HG02678 (cell line): ENCODE measurements around the gene FOXI1.

ENCODE experiments used
- ATAC-seq: cut with Tn5 transposase; IDR thresholded peaks from one replicate; pipeline ENCODE4 v1.9.1; 2021; ENCODE audit warnings: mild to moderate bottlenecking, moderate library complexity; ENCODE audit not compliant: unreplicated experiment

Gene FOXI1

GRCh38 chr5:170148430-170149205 lies 42.9 kb downstream of the FOXI1 start:
- no peak for ATAC-seq

- ATAC-seq, result no peak
Measured at GRCh38 chr5:170149206-170149515, 43.5 kb downstream of the FOXI1 start.

- no peak for ATAC-seq
Measured at GRCh38 chr5:170150713-170151096, 45.0 kb downstream of the FOXI1 start.

GRCh38 chr5:170151097-170151831 lies 45.6 kb downstream of the FOXI1 start:
- ATAC-seq, result peak; percentile 66

GRCh38 chr5:170152767-170153166 lies 47.1 kb downstream of the FOXI1 start:
- no peak for ATAC-seq

- no peak for ATAC-seq
Measured at GRCh38 chr5:170154297-170154696, 48.6 kb downstream of the FOXI1 start.

GRCh38 chr5:170154744-170155143 lies 49.0 kb downstream of the FOXI1 start:
- no peak for ATAC-seq

GRCh38 chr5:170155771-170156170 lies 50.1 kb downstream of the FOXI1 start:
- ATAC-seq, result no peak

- no peak for ATAC-seq
Measured at GRCh38 chr5:170159101-170159698, 53.5 kb downstream of the FOXI1 start.
